ENCODE results near the gene DCAF8L2. TPM values are rescaled to one million over a fixed set of nuclear protein-coding genes. Genes with fewer than 3 reads are reported as not detected.

DCAF8L2 gene
- total RNA-seq, 2 donors from 2014 or later = not detected

GRCh38 chrX:27797575-27797974 lies 207.4 kb downstream of the DCAF8L2 start:
- Histone ChIP-seq H3K4me3 (no peak overlapping the region), H3K9me3 (no peaks in the 10 kb centered on the region), H3K36me3 (no peaks in the 10 kb centered on the region), H3K27me3 (replicated peaks; ENCODE audit: insufficient read depth) (no peaks in the 10 kb centered on the region), H3K27ac (no peak overlapping the region), H3K4me1 (ENCODE audit: control insufficient read depth in 1 of 2, low read depth in 2 of 2) (no peaks in the 10 kb centered on the region)
- TF ChIP-seq CTCF (IDR thresholded peaks at IDR 0.05) = no peak
- DNase-seq (ENCODE audit: low spot score) (no peak), ATAC-seq (ENCODE audit: insufficient number of reproducible peaks, low FRiP score, low read depth) (no peak)

Other genes with a start within 250 kb of the DCAF8L2 start
- not detected for gene PPP4R3C, start 127.0 kb upstream of the DCAF8L2 start, total RNA-seq
- not detected for gene MAGEB10, start 217.6 kb downstream of the DCAF8L2 start, total RNA-seq